Kidney (tissue), 14 donors: ENCODE measurements around the gene DCLK1. TPM values are rescaled to one million over a fixed set of nuclear protein-coding genes. Genes with fewer than 3 reads are reported as not detected.

Experiments used
- DNase-seq, 5 donors: peaks; one replicate each; pipeline ENCODE4 v3.0.0-alpha.2; 2013 to 2020
- FAIRE-seq: peaks from 2 replicates; lab custom pipeline; 2012; peaks lifted over from hg19 to GRCh38; lab: Jason Lieb, UNC
- H3K27ac ChIP-seq, 2 donors: one replicate each; pipeline ENCODE4 v1.7.0; 2013; ENCODE audit warnings: low read depth in 2 of 2, low read length in 2 of 2, inconsistent platforms in 1 of 2
- H3K27me3 ChIP-seq: one replicate; pipeline ENCODE4 v1.7.1; 2013; ENCODE audit warnings: low read length, inconsistent platforms; ENCODE audit not compliant: control insufficient read depth, insufficient read depth
- H3K36me3 ChIP-seq, 3 donors: one replicate each; pipeline versions ENCODE4 v1.7.0 to v1.7.1; 2013; ENCODE audit warnings: low read length in 3 of 3, control low read depth in 1 of 3, inconsistent platforms in 1 of 3; ENCODE audit not compliant: insufficient read depth in 3 of 3, control insufficient read depth in 2 of 3
- H3K4me1 ChIP-seq, 3 donors: one replicate each; pipeline versions ENCODE4 v1.7.0 to v1.7.1; 2013; ENCODE audit warnings: low read length in 3 of 3, inconsistent platforms in 1 of 3, low read depth in 1 of 3; ENCODE audit not compliant: control insufficient read depth in 2 of 3, insufficient read depth in 2 of 3
- H3K4me3 ChIP-seq, 3 donors: one replicate each; pipeline versions ENCODE4 v1.7.0 to v1.8.1; 2013; ENCODE audit warnings: low read length in 3 of 3, control low read depth in 1 of 3, inconsistent platforms in 1 of 3
- H3K9ac ChIP-seq, 3 donors: one replicate each; pipeline versions ENCODE4 v1.7.0 to v1.7.1; 2013; ENCODE audit warnings: low read length in 3 of 3, control low read depth in 1 of 3, inconsistent platforms in 1 of 3
- H3K9me3 ChIP-seq, 3 donors: one replicate each; pipeline versions ENCODE4 v1.7.0 to v1.7.1; 2013; ENCODE audit warnings: low read length in 3 of 3, control low read depth in 1 of 3, inconsistent platforms in 1 of 3; ENCODE audit not compliant: control insufficient read depth in 2 of 3, insufficient read depth in 1 of 3
- intact Hi-C: fragments of 100-400 bp; cut with DNase I; formaldehyde crosslinking; loops from one replicate; pipeline ENCODE4 v1.11.1; 2022
- polyA plus RNA-seq: library from polyadenylated mRNA; stranded (reverse); fragments of 350-450 nt; fragmentation: Illumina TruSeq; extraction: RNeasy Lipid Tissue Mini Kit (QIAGEN cat#74804); gene quantifications from one replicate; pipeline ENCODE4 v1.2.3, GENCODE V29; 2014; ENCODE audit warnings: low read depth, low replicate concordance; ENCODE audit not compliant: insufficient read depth
- total RNA-seq: library from RNA; stranded (reverse); fragmentation: NEBNext Ultra II Directional; extraction: Animal tissue kit (Norgen Biotek cat#: 25700); gene quantifications from one replicate; pipeline ENCODE4 v1.2.1, GENCODE V29; 2021
- TF ChIP-seq, protein P1 (sequence below): IDR thresholded peaks from 3 replicates; pipeline ENCODE4 v1.5.1; 2012; ENCODE audit warnings: mild to moderate bottlenecking, moderate library complexity, borderline replicate concordance; ENCODE audit not compliant: insufficient read depth; ENCODE audit errors: extremely low read depth
- donor health status: control.
- donor health status: control.
- donor health status: control.
- donor health status: control.
- donor health status: control.
- donor health status: DM: yes; HTN: yes; CAD: no.
- donor health status: Normal renal cell carcinoma (clear cell type).

The DCLK1 gene
- total and polyA plus RNA-seq, 2 donors from 2014 or later = 0.73 to 8.3 TPM

DNA sequence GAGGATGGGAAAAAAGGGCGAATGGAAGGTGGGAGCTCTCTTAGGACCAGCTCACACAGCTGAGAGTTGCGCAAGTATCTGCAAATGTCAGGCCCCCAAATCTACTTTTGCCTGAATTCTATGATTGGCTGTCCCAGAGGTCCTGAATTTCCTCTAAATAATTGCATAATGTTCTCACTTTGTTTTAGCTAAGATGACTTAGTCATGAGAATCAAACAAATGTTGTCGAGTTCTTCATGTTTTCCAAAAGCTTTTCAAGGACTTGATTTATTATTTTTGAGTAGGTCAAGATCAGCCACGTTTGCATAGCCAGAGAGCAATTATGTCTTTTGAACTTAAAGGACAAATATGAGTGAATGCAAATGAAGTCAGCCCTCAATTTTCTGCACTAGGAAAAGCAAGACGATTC is 408.1 kb downstream of the DCLK1 start:
- H3K4me3 ChIP-seq = no peak overlapping the region
- intact Hi-C loops = no loop called here
- H3K27me3 ChIP-seq = no peaks in the 10 kb centered on the region
- H3K4me1 ChIP-seq = no peaks in the 10 kb centered on the region
- no peak for DNase-seq
- H3K27ac ChIP-seq = no peak overlapping the region
- H3K9ac ChIP-seq = no peak overlapping the region
- TF ChIP-seq, protein P1, sequence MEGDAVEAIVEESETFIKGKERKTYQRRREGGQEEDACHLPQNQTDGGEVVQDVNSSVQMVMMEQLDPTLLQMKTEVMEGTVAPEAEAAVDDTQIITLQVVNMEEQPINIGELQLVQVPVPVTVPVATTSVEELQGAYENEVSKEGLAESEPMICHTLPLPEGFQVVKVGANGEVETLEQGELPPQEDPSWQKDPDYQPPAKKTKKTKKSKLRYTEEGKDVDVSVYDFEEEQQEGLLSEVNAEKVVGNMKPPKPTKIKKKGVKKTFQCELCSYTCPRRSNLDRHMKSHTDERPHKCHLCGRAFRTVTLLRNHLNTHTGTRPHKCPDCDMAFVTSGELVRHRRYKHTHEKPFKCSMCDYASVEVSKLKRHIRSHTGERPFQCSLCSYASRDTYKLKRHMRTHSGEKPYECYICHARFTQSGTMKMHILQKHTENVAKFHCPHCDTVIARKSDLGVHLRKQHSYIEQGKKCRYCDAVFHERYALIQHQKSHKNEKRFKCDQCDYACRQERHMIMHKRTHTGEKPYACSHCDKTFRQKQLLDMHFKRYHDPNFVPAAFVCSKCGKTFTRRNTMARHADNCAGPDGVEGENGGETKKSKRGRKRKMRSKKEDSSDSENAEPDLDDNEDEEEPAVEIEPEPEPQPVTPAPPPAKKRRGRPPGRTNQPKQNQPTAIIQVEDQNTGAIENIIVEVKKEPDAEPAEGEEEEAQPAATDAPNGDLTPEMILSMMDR = no peak
- no peak for FAIRE-seq
- no peaks in the 10 kb centered on the region for H3K9me3 ChIP-seq
- no peaks in the 10 kb centered on the region for H3K36me3 ChIP-seq

DNA sequence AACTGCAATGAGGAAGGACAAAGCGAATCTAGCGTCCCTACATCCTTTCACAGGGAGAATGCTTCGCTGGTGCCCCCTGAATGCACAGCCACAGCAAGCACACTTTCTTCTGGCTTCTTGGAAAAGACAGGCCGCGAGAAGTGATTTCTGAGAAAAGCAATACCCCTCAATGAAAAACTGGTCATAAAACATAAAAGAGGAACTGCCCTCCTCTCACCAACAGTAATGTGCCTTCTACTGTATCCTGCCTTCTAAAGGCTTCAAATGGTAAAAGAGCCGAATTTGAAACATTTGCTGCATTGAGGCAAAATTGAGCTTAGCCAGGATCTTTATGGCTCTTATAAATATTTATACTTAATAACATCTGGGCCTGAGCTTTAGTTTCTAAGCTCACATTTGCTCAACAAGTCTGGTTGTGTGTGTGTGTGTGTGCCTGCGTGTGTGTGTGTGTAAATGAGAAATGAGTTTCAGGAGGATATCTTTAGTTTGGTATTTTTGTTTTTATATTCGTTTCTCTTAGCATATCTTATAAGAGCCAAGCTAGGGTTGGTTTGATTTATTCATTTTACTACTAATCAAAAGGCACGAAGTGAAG is 408.6 kb downstream of the DCLK1 start:
- DNase-seq = no peak
- H3K4me3 ChIP-seq = no peak overlapping the region
- intact Hi-C loops = no loop called here
- TF ChIP-seq, protein P1 = no peak
- no peaks in the 10 kb centered on the region for H3K36me3 ChIP-seq
- H3K27ac ChIP-seq = no peak overlapping the region
- H3K27me3 ChIP-seq = no peaks in the 10 kb centered on the region
- no peaks in the 10 kb centered on the region for H3K9me3 ChIP-seq
- no peak overlapping the region for H3K9ac ChIP-seq
- no peaks in the 10 kb centered on the region for H3K4me1 ChIP-seq
- no peak for FAIRE-seq

DNA sequence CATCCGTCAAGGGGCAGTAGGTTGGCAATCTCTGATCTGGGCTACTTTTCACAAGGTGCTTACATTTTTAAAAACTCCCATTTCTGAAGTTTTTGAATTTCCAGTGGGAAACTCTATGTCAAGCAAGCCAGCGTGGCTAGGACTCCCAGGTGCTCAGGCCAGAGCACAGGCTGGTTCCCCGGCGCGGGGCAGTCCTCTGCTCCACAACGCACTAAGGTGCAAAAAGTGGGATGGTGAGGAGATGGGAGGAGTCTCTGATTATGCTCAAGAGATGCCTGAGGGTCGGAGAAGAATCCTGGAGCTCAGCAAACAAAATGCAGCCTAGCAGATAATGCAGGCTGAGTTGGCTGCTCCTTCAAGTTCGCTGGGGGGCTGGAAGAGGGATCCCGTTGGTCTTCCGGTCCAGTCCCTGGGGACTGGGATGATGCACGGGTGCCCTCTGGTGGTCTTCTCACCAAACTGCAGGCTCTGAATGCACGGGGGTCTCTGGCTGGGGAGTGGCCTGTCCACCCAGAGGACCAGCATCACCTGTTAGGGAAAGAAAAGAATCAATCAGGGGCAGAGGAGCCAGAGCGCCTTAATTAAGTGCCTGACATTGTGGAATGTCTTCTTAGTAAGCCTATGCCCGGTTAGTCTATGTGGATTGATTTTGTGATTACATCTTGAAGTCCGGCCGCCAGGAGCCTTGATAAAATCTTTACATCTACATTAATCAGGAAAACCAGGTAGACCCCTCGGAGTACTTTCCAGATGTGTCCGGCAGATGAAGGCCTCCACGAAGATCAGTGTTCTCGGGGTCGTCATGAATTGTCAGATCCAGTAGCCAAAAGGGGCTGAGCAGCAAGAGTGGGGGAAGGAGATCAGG is 410.3 kb downstream of the DCLK1 start:
- H3K4me3 ChIP-seq = peak overlapping the region in 2 of 3 donors; percentile 26 to 28
- H3K9ac ChIP-seq = no peak overlapping the region
- H3K36me3 ChIP-seq = no peaks in the 10 kb centered on the region
- no peaks in the 10 kb centered on the region for H3K27me3 ChIP-seq
- DNase-seq (peak in 4 of 5 donors; percentile 65 to 86 (median 74)), FAIRE-seq (no peak)
- TF ChIP-seq, protein P1 = peak; percentile 76
- no peaks in the 10 kb centered on the region for H3K9me3 ChIP-seq
- no peaks in the 10 kb centered on the region for H3K4me1 ChIP-seq
- H3K27ac ChIP-seq = no peak overlapping the region
- intact Hi-C loops = no loop called here
